Subcutaneous adipose tissue (tissue), 4 donors: ENCODE measurements around the gene FRMD4A. TPM values are rescaled to one million over a fixed set of nuclear protein-coding genes. Genes with fewer than 3 reads are reported as not detected.

Experiments used
- CTCF ChIP-seq: fragments of 450-650 bp; IDR thresholded peaks from one replicate; pipeline ENCODE4 v1.5.1; 2016; ENCODE audit warnings: low read depth, mild to moderate bottlenecking, control low read depth, antibody characterized with exemption, moderate library complexity
- total RNA-seq, 4 donors: library from RNA; depleted of rRNA; stranded (reverse); fragments of >200 nt; gene quantifications; one replicate each; pipeline ENCODE4 v1.1.0, GENCODE V29; 2016

The FRMD4A gene
- total RNA-seq, 4 donors from 2014 or later = 70.0 to 206 (median 81.4) TPM

- TF ChIP-seq CTCF = no peak
Observed at GRCh38 chr10:14116021-14116420, 214.7 kb downstream of the FRMD4A start.

- no peak for TF ChIP-seq CTCF
Observed at GRCh38 chr10:14114791-14115190, 215.9 kb downstream of the FRMD4A start.

GRCh38 chr10:14112056-14112455, 218.7 kb downstream of the FRMD4A start:
- TF ChIP-seq CTCF = no peak

- no peak for TF ChIP-seq CTCF
Observed at GRCh38 chr10:14111208-14111607, 219.5 kb downstream of the FRMD4A start.

- no peak for TF ChIP-seq CTCF
Observed at GRCh38 chr10:14106828-14107227, 223.9 kb downstream of the FRMD4A start.

GRCh38 chr10:14102056-14102455, 228.7 kb downstream of the FRMD4A start:
- TF ChIP-seq CTCF = no peak

- TF ChIP-seq CTCF = no peak
Observed at GRCh38 chr10:14099885-14100284, 230.8 kb downstream of the FRMD4A start.
